T-helper 2 cell treated with Interferon-gamma antibody and Interleukin-4, amounts not matched to agents 5 μg/mL and 100 μg/mL, for 36 hours (primary cell): Measurements from ENCODE around the gene CCPG1.

ENCODE experiments used
- DNase-seq: peaks from one replicate; pipeline ENCODE4 v3.0.0; 2021; ENCODE audit warnings: low spot score
- H3K27ac Mint-ChIP-seq: one replicate; pipeline ENCODE4 v1.8.0; 2021; ENCODE audit warnings: mild to moderate bottlenecking, mixed read lengths
- H3K27me3 Mint-ChIP-seq: one replicate; pipeline ENCODE4 v1.8.0; 2021; ENCODE audit warnings: low read depth, mixed read lengths
- H3K36me3 Mint-ChIP-seq: one replicate; pipeline ENCODE4 v1.8.0; 2021; ENCODE audit warnings: low read depth, mixed read lengths
- H3K4me1 Mint-ChIP-seq: one replicate; pipeline ENCODE4 v1.8.0; 2021; ENCODE audit warnings: low read depth, mixed read lengths
- H3K4me3 Mint-ChIP-seq: one replicate; pipeline ENCODE4 v1.8.0; 2022; ENCODE audit warnings: mild to moderate bottlenecking, moderate library complexity, mixed read lengths
- H3K9me3 Mint-ChIP-seq: one replicate; pipeline ENCODE4 v1.8.0; 2021; ENCODE audit warnings: mixed read lengths

The CCPG1 gene

DNA sequence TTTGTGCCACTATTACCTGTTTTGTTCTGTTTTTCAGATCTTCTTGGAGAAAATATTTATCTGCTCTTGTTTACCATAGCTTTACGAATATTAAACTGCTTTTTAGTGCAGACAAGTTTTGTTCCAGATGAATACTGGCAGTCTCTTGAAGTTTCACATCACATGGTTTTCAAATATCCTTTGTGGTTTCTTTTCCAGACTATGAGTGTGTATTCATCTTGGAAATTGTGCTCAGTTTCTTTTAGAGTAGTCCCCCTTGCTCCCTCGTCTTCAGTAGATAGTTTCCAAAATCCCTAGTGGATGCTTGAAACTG is 88.0 kb downstream of the CCPG1 start:
- Mint-ChIP-seq H3K9me3 (no peaks in the 10 kb centered on the region), H3K4me1 (peaks cover 39% of the 10 kb centered on the region), H3K4me3 (peak overlapping the region; percentile 78), H3K27ac (peak overlapping the region; percentile 72), H3K36me3 (peaks cover 36% of the 10 kb centered on the region), H3K27me3 (no peaks in the 10 kb centered on the region)
- DNase-seq: no peak

DNA sequence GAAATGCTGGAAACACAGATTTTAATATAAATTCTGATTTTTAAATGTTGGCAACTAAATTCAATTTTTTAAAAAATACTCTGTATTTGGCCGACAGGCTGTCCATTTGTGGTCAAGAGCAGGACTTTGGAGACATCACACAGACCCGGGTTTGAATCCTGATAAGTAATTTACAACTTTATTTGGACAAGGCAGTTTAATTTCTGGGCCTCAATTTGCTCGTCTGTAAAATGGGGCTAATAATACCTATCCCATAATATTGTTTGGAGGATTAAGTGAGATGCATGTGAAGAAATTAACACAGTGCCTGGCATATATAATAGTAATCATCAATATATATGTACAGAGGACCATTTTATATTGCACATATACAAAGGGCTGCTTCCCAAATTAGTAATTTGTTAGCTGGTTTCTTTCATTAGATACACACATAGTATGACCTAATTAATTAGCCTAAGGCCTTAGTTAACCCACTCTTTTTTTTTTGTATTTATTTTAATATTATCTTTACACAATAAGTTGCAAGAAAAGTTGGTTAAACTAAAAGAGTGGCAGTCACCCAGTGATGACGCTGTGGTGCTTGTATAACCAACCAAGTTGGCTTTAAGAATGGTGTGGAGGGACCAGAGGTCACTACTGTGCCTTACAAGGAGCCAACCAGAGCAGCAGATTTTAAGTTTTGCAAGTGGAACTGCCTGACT is 88.5 kb downstream of the CCPG1 start:
- Mint-ChIP-seq H3K36me3 (peaks cover 41% of the 10 kb centered on the region), H3K9me3 (no peaks in the 10 kb centered on the region), H3K27me3 (no peaks in the 10 kb centered on the region), H3K4me1 (peaks cover 44% of the 10 kb centered on the region), H3K27ac (peak overlapping the region; percentile 99), H3K4me3 (peak overlapping the region; percentile 100)
- DNase-seq: no peak

DNA sequence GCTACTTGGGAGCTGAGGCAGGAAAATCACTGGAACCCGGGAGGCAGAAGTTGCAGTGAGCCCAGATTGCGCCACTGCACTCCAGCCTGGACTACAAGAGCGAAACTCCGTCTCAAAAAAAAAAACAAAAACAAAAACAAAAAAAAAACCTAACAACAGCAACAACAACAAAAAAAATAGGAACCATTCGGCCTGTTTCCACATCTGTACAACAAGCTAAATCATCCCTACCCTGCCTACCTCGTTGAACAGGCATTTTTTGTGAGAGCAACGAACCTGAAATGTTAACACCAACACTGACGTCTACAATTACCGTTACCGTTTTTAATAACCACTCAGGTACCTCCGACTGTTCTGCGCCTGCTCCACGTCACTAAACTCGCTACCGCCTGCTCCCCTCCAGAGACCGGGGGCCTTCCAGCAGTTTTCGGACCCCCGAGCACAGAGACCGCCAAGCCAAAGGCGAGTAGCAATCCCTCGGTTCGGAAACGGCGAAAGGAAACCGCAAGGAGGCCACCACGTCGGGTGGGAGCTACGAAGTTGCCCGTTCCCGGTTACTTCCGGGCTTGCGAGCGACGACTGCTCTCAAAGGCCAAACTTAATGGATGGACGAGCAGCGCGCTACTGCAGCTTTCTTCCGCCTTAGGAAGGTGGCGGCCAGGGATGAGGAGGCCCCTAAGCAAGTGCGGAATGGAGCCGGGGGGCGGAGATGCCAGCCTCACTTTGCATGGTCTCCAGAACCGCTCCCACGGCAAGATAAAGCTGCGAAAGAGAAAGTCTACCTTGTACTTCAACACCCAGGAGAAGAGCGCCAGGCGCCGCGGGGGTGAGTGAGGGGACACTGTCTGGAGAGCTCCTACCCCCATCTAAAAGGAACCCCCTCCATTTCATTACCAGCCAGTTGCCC is 89.3 kb downstream of the CCPG1 start, which contains the start of the genes PIGB and PIGBOS1:
Gene PIGB (plus strand): TSS at position 635 of the 907 bp plus-strand sequence. CDS start 29 bp downstream, at position 664.
Gene PIGBOS1 (minus strand): TSS at position 536 of the 907 bp plus-strand sequence. CDS start 1,331 bp downstream, outside the sequence.
- Mint-ChIP-seq H3K4me1 (peaks cover 50% of the 10 kb centered on the region), H3K27me3 (no peaks in the 10 kb centered on the region), H3K9me3 (no peaks in the 10 kb centered on the region), H3K4me3 (peak within 1 kb of the TSS; percentile 100), H3K36me3 (peaks cover 42% of the 10 kb centered on the region), H3K27ac (peak within 1 kb of the TSS; percentile 99)
- DNase-seq: peak; percentile 81
